Lower lobe of right lung (tissue), 2 donors: ENCODE data around the gene PARVB. TPM values are rescaled to one million over a fixed set of nuclear protein-coding genes. Genes with fewer than 3 reads are reported as not detected.

Experiments
- ATAC-seq, 2 donors: fragments of 200-7000 bp; cut with Tn5 transposase; one replicate each; pipeline ENCODE4 v1.9.1; 2020 to 2022; ENCODE audit warnings: mild to moderate bottlenecking in 2 of 2, moderate library complexity in 2 of 2
- DNase-seq: peaks from one replicate; pipeline ENCODE4 v3.0.0-alpha.2; 2020
- H3K27ac ChIP-seq: fragments of 200-600 bp; one replicate; pipeline ENCODE4 v1.8.0; 2022
- H3K27me3 ChIP-seq: fragments of 200-600 bp; one replicate; pipeline ENCODE4 v1.8.0; 2022; ENCODE audit warnings: low read depth
- H3K36me3 ChIP-seq: fragments of 200-600 bp; one replicate; pipeline ENCODE4 v1.8.0; 2022; ENCODE audit warnings: mild to moderate bottlenecking
- H3K4me1 ChIP-seq: fragments of 200-600 bp; one replicate; pipeline ENCODE4 v1.8.0; 2022
- H3K4me3 ChIP-seq: fragments of 200-600 bp; one replicate; pipeline ENCODE4 v1.8.0; 2022; ENCODE audit warnings: mild to moderate bottlenecking
- H3K9me3 ChIP-seq: fragments of 200-600 bp; one replicate; pipeline ENCODE4 v1.8.0; 2022
- intact Hi-C: fragments of 100-400 bp; cut with DNase I; formaldehyde crosslinking; loops from one replicate; pipeline ENCODE4 v1.11.0; 2022
- total RNA-seq: library from RNA; stranded (reverse); fragmentation: NEBNext Ultra II Directional; extraction: Animal tissue kit (Norgen Biotek cat#: 25700); gene quantifications from one replicate; pipeline ENCODE4 v1.2.1, GENCODE V29; 2021
- TF ChIP-seq, protein P1 (sequence below): fragments of 200-600 bp; IDR thresholded peaks from one replicate; pipeline ENCODE4 v1.8.0; 2022; ENCODE audit warnings: antibody characterized with exemption, mild to moderate bottlenecking
- donor health status: DM: no; HTN: yes; CAD: no; lungs with severe emphysema.

PARVB gene
- total RNA-seq, 1 donor from 2014 or later, result 44.7 TPM

DNA sequence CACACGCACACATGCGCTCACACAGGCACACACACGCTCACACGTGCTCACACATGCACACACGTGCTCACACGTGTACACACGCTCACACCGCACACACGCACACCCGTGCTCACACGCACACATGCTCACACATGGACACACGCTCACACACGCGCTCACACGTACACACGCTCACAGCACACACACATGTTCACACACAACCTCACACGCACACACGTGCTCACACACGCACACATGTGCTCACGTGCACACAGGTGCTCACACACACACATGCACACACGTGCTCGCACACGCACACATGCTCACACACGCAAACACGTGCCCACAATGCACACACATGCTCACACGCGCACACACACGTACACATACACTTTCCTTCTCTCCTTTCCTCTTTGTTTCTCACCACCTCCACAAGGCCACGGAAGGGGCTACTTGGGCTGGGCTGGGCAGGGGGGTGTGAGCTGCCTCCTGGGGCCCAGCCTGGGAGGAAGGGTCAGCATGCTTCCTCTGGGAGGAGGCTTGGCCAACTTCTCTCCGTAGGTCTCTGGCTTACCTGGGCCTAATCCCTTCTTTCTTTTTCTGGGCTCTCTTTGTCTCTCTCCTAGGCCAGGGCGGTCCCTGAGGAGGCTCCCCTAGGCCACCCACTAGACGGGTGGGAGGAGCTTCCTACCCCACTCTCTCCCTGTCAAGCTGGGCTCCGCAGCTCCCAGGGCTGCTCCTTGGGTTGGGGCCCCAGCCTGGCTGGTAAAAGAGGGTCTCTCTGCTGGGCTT is 122.2 kb downstream of the PARVB start:
- Histone ChIP-seq H3K27me3 (no peaks in the 10 kb centered on the region), H3K27ac (no peak overlapping the region), H3K36me3 (peaks cover 38% of the 10 kb centered on the region), H3K4me3 (no peak overlapping the region), H3K9me3 (no peaks in the 10 kb centered on the region), H3K4me1 (peaks cover 5% of the 10 kb centered on the region)
- ATAC-seq (no peak), DNase-seq (no peak)
- TF ChIP-seq, protein P1, sequence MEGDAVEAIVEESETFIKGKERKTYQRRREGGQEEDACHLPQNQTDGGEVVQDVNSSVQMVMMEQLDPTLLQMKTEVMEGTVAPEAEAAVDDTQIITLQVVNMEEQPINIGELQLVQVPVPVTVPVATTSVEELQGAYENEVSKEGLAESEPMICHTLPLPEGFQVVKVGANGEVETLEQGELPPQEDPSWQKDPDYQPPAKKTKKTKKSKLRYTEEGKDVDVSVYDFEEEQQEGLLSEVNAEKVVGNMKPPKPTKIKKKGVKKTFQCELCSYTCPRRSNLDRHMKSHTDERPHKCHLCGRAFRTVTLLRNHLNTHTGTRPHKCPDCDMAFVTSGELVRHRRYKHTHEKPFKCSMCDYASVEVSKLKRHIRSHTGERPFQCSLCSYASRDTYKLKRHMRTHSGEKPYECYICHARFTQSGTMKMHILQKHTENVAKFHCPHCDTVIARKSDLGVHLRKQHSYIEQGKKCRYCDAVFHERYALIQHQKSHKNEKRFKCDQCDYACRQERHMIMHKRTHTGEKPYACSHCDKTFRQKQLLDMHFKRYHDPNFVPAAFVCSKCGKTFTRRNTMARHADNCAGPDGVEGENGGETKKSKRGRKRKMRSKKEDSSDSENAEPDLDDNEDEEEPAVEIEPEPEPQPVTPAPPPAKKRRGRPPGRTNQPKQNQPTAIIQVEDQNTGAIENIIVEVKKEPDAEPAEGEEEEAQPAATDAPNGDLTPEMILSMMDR, result no peak
- intact Hi-C loops, result no loop called here

DNA sequence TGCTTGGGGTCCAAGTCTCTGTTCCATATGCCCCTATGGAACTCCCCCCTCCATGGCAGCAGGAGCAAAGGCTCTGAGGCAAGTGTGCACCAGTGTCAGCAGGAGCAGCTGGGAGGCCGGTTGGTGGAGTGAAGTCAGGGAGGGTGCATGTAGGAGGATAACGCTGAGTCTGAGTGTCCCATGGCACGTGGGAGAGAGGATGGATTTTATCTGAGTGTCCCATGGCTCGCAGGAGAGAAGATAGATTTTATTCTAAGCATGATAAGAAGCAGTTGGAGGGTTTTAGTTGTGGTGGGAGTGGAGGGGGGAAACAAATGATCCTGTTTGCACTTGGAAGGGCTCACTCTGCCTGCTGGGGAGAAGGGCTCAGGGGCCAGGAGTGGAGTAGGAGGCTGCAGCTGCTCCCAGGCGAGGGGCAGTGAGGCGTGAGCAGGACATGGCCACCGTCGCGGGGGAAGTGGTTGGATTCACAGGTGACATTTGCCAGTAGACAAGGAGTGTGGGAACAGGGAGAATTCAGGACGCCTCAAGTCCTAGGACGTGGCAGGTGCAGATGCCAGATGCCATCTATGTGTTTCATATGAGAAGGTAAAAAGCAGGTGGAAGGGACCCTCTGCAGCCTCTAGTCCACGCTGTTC is 123.0 kb downstream of the PARVB start:
- Histone ChIP-seq H3K27ac (no peak overlapping the region), H3K36me3 (peaks cover 46% of the 10 kb centered on the region), H3K27me3 (no peaks in the 10 kb centered on the region), H3K4me3 (no peak overlapping the region), H3K4me1 (peaks cover 5% of the 10 kb centered on the region), H3K9me3 (no peaks in the 10 kb centered on the region)
- TF ChIP-seq, protein P1, result no peak
- ATAC-seq (no peak), DNase-seq (no peak)
- intact Hi-C loops, result no loop called here

DNA sequence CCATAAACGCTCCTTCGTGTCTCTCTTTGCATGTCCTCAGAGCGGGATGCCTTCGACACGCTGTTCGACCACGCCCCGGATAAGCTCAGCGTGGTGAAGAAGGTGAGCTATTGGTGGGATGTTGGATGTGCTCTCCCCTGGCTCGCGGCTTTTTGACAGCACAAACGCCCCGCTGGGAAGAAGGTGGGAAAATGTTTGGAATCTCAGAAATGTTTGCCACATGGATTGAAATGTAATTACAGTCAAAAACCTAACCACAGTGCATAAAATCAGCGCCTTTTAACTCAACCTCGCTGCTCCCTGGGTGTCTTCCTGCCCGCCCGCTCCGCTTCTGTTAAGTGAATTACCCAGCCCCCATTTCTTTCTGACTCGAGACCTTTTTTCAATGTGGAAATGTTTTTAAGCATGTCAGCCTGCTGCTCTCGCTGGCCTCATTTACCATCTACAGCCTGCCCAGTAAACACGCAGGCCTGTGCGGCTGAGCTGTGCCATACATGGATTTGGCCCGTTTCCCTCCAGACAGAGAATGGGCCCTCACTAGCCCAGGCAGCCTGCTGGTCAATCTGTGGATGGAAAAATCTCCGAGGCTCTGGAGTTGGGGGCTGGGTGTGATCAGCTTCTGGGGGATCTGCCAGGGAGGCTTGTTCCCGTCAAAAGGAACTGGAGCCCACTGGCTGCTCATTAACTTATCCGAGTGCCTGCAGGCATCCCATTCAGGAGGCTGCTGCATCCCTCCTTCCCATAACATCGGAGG is 123.9 kb downstream of the PARVB start:
- intact Hi-C loops, result no loop called here
- TF ChIP-seq, protein P1, result no peak
- H3K36me3 ChIP-seq, result peaks cover 46% of the 10 kb centered on the region
- no peaks in the 10 kb centered on the region for H3K9me3 ChIP-seq
- H3K27ac ChIP-seq, result no peak overlapping the region
- no peaks in the 10 kb centered on the region for H3K27me3 ChIP-seq
- no peak overlapping the region for H3K4me3 ChIP-seq
- no peak for ATAC-seq
- DNase-seq, result no peak
- H3K4me1 ChIP-seq, result peaks cover 5% of the 10 kb centered on the region

DNA sequence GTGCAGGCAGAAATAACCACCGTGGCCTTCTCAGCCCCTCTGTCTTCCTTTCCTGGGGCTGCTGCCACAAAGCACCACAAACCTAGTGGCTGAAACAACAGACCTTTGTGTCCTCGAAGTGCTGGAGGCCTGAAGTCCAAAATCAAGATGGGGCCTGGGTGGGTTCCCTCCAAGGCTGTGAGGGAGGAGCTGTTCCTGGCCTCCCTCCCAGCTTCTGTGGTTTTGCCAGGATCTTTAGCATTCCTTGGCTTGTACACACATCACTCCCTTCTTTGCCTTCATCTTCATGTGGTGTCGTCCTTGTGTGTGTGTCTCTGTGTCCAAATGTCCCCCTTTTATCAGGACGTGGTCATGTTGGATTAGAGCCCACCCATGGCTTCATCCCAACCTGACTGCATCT is 127.6 kb downstream of the PARVB start:
- DNase-seq, result no peak
- intact Hi-C loops, result no loop called here
- Histone ChIP-seq H3K4me3 (no peak overlapping the region), H3K36me3 (peaks cover 37% of the 10 kb centered on the region), H3K9me3 (no peaks in the 10 kb centered on the region), H3K27me3 (no peaks in the 10 kb centered on the region), H3K27ac (no peak overlapping the region), H3K4me1 (peaks cover 5% of the 10 kb centered on the region)
- no peak for ATAC-seq
- TF ChIP-seq, protein P1, result no peak

DNA sequence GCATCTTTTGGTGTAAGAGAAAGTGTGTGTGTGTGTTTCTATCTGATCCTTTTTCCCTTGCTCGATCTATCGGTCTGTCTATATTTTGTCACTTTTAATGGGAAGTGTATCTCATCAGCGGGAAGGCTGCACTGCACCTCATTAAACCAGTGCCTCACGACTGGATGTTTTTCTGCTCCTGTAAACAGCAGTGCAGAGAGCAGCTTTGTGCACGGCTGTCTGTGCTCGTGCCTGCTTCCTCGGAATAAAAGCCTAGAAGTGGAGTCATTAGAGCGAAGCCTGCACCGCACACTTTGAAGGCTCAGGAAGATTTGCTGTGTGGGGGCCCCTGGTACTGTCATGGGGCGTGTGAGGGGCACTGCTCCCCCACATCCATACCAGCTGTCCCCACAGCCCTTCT is 129.6 kb downstream of the PARVB start:
- peaks cover 51% of the 10 kb centered on the region for H3K36me3 ChIP-seq
- intact Hi-C loops, result no loop called here
- TF ChIP-seq, protein P1, result no peak

More for the DNA sequence above, 129.6 kb downstream of the PARVB start:
- no peaks in the 10 kb centered on the region for H3K4me1 ChIP-seq
- no peak overlapping the region for H3K4me3 ChIP-seq
- no peaks in the 10 kb centered on the region for H3K9me3 ChIP-seq
- DNase-seq, result no peak
- no peak for ATAC-seq
- no peak overlapping the region for H3K27ac ChIP-seq
- H3K27me3 ChIP-seq, result no peaks in the 10 kb centered on the region
